ENCODE data around the gene AADACL3.

- TF ChIP-seq EZH2 (IDR thresholded peaks at IDR 0.05; ENCODE audit: insufficient read depth, poor library complexity, severe bottlenecking), result no peak
- TF ChIP-seq EZH2phosphoT487 (IDR thresholded peaks at IDR 0.05; ENCODE audit: insufficient read depth, low read depth), result no peak
These were observed 59.5 kb downstream of the AADACL3 start for GRCh38 chr1:12775443-12775842.
